GM12873 (cell line): ENCODE results near the gene PODXL2.

Experiments used
- CTCF ChIP-seq: IDR thresholded peaks from 2 replicates; pipeline ENCODE4 v1.5.1; 2012; ENCODE audit warnings: low read depth, mild to moderate bottlenecking, moderate library complexity, low read length, control low read depth; ENCODE audit not compliant: insufficient read depth; ENCODE audit errors: missing control alignments

The PODXL2 gene

GRCh38 chr3:127645371-127646015, 16.5 kb downstream of the PODXL2 start:
- no peak for TF ChIP-seq CTCF

- TF ChIP-seq CTCF, result no peak
These were observed 17.6 kb downstream of the PODXL2 start for GRCh38 chr3:127646501-127647046.

- TF ChIP-seq CTCF, result no peak
These were observed 18.3 kb downstream of the PODXL2 start for GRCh38 chr3:127647166-127647844.

- no peak for TF ChIP-seq CTCF
These were observed 18.8 kb downstream of the PODXL2 start for GRCh38 chr3:127647845-127648204.

GRCh38 chr3:127650236-127650635, 21.3 kb downstream of the PODXL2 start:
- TF ChIP-seq CTCF, result no peak

- no peak for TF ChIP-seq CTCF
These were observed 22.7 kb downstream of the PODXL2 start for GRCh38 chr3:127651516-127652172.

GRCh38 chr3:127652246-127652995, 23.4 kb downstream of the PODXL2 start:
- peak; percentile 87 for TF ChIP-seq CTCF
